NCI-H1092 treated with DMSO at 0.1 percent for 48 hours (cell line): ENCODE measurements around the gene RUNX3.
"Not testable (repeated sequence)": the region's sequence is repeated elsewhere in the genome, so short reads cannot be mapped to it uniquely, and the experiment has no call there.

Source experiments
- DNase-seq: peaks from one replicate; lab custom pipeline; 2025; lab: John Stamatoyannopoulos, UW

RUNX3 gene

DNA sequence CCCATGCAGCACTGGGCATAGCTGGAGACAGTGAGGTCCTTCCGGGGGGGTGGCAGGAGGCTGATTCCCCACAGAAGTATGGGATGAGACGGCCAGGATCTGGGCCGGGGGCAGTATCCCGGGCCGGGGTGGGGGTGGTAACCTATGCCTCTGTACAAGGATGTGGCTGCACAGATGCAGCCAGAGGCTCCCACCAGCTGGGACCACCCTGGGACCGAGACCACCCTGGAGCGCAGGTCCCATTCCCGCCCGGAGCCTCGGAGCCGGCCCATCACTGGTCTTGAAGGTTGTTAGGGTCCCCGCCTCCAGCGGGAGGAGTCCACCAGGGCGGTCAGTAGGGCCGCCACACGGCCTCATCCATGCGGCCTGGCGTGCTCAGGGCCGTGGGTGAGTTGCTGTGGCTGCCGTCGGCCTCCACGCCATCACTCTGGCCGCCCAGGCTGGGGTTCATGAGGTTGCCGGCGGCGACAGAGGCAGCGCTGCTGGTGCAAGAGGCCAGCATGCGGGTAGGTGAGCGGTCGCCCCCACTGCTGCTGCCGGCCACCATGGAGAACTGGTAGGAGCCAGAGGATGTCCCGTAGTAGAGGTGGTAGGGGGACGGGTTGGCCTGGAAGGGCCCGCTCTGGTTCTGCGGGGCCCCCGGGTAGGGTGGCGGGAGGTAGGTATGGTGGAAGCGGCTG, 28.1 kb downstream of the RUNX3 start:
- DNase-seq = no peak

DNA sequence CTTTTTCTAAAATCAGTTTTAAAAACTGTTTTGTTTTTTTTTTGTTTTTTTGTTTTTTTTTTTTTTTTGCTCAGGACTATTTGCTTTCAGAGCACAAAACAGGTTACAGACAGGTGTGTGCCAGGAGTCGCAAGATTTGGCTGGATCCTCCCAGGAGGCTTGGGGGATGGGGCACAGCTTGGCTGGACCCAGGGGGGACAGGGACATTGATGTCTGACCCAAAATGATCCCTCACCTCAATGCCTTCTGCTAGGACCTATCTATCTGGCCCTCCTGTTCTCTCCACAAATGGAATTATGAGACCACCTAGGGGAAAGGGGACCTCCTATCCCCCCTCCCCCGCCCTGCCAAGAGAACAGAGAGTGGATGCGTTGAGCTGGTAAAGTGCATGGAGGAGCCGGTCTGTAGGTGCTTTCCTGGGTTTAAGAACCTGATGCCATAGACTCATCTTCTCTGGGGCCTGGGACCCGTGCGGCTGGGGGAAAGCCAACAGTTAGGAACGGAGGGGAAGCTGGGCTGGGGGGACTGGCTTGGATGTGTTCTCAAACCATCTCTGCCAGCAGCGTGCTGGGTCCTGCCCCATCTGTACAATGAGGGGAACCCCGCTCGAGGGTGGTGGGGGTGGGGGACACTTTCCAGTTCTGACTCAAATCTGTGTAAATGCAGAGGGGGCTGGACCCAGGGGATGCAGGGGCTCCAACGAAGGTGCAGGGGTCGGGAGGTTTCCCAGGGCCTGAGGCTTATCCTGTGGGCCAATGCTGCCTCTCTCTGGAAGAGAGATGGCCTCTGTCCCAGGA, 28.9 kb downstream of the RUNX3 start:
- DNase-seq = no peak

DNA sequence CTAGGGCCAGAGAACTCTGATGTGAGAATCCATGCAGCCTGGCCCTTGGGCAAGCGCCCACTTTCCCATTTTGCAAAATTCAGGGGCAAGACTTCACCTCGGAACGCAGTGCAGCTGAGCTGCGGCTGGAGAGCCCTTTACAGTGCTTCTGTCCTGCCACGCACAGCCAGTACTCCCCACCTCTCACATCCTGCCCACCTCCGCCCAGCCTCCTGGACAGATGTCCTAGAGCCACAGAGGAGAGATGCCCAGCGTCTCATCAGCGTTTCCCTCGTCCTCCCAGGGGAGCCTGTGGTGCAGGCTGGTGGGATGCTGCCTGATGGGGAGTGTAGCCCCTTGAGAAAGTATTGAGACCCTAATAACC, 29.6 kb downstream of the RUNX3 start:
- no peak for DNase-seq

DNA sequence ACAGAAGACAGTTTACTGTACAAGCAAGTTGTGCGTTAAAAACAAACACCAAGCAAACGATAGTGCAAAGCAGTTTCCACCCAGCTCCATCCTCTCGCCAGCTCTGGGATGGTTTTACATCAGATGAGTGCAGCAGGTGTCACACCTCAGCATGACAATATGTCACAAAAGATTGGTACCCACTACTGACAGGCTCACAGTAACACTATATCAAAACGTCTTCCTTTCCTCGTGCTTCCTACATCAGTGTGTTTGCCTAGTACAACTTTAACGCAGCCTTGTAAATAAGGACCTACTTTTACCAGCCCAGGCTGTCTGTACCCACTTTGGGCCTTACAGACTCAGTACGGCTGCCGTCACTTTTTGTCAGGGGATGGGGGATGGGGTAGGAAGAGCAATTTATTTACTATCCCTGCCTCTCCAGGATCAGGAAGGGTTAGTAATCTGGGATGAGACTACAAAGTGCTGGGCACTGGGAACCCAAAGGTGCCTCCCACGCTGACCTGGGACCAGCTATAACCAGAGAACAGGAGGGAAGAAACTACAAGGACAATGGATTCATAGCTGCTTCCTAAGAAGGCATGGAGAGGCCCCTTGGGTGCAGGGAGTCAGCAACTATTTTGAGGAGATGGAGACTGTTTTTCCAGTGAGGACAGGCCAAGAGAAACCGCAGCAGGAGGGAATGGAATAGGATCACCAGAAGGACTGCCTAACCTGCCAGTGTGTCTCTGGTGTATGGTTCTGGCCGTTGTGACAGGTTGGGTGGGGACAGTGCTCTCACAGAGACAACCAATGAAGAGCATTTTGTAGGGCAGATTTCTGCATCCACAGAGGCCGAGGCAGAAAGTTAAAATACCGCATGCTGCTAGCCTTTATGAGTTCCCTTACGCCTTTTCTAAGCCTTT, 30.2 kb downstream of the RUNX3 start:
- DNase-seq = no peak

DNA sequence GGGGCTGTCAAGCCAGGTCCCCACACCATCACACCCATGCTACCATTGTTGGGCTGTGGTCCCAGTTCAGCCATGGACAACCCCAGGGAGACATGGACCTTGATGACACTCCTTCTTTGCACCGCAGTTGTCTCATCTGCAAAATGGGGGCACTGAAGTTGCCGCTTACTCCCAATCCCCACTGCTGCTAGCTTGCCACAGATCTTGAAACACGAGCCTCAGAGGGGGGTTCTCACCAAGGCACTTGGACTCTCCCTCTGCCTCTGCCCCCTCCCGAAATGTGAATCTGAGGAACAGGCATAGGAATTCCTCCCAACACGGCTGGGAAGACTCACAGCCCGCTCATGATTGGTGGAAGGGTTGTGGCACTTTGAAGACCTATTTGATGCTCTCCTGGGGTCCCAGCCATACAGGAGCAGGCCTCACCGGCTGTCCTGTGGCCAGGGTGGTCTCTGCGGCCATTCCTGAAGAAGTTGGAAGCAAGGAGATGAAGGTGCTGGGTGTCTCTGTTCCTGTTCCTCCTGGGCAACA, 31.1 kb downstream of the RUNX3 start:
- no peak for DNase-seq

DNA sequence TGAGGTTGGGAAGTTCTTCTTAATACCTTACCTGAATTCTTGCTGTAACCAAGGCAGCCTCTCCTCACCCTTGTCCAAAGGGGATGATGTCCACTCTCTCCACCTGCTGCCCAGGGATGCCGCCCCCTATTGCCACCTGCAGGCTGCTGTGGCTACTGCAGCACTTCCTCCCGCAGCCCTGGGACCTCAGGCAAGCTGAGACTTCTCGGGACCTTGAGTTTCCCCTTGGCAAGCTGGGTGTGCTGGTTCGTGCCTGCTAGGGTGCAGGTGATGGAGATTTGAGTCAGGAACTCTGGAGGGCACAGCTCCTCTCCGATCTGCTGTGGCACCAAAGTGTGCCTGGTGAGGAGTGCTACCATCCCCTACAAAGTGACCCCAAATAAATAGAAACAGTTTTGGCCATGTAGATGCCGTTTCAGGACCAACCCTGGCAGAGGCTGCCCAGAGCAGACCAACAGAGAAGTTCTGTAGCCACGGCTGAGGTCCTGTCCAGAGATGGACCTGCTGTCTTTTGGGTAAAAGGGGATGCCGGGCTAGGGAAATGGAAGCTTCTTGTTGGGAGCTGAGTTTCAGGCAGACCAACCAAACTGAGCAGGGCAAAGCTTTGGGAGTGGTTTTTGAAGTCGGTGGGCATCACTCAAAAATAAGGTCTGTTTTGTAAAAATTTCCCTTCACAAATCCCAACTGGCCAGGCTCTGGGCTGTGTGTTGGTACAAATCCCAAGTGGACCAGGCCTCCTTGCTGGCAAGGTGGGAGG, 31.7 kb downstream of the RUNX3 start:
- DNase-seq = no peak

DNA sequence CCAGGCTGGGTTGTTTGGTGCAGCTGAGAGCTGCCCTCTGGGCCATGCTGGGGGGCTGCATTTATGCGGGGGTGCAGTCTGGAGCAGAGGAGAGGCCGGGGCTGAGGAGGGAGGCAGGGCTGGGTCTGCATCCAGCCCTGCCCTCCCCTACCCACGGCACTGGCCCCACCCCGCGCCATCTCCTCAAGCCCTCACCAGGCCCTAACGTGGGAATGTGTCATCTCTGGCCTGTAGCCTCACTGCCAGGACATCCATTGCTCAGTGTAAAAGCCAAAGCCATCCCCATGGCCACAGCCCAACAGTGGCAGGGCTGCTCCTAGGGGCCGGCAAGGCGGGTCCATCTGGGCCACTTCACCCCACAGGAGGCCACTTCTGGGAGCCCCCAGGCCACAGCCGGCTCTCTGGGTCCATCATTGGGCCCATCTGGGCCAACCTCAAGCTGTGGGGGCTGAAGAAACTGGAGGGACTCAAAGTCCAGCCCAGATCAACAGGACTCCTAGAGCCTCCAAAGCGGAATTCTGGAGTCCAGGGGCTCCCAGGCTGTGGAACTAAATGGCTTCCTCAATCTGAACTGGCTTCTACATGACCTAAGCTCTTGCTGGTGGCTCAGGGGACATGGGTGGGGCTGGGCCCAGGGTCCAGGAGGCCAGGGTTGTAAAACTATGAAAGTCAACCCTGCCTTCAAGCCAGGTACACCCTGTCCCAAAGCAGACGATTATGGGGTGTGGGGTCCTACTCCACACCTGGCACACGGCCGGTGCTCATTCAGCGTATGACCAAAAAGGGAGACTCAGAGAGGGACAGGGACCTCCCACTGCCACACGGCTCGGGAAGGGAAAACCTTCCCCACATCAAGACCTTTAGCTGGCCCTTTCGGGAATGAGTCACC, 32.6 kb downstream of the RUNX3 start:
- DNase-seq = no peak

DNA sequence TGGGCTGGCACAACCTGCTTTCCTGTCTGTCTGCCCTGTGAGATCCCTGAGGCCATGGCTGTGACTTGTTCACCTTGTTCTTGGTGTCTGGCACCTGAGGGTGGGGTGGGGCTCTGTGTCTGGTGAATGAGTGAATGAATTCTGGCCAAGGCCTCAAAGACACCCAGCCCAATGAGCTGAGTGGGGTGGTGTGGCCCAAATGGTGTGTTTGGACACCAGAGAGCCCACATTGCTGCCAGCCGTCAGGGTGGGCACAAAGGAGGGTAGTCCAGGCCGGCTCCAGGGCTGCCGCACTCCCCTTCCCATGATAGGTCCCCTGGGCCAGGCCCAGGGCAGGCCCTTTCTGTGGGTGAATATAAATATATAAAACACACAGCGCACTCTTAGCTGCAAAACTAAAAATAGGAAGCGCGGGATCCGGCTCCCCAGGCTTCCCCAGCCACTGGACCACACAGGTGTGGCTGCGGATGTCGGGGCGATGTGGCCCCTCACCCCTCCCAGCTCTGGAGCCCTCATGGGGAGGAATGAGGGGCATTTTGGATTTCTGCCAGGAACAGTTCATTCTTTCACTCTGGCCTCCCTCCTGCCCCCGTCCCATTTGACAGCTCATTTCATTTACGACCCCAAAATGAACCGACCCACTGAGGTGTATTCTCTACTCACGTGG, 33.3 kb downstream of the RUNX3 start:
- DNase-seq = no peak

DNA sequence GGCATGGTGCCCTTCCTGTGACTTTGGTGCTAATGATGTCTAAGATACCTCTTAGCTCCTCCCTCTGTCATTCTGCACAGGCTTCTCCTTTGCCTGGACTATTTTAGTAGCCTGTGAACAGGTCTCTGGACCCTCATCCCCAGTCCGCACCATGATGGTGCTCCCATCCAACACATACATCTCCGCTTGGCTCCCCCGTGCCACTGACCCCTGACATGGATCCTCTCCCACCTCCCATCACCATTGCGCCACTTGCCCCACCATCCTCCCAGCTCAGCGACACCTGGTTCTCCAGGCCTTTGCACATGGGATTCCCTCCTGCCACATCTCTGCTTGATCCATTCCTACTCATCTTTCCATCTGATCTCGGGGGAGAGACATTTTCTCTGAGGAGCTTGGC, 33.9 kb downstream of the RUNX3 start:
- no peak for DNase-seq

DNA sequence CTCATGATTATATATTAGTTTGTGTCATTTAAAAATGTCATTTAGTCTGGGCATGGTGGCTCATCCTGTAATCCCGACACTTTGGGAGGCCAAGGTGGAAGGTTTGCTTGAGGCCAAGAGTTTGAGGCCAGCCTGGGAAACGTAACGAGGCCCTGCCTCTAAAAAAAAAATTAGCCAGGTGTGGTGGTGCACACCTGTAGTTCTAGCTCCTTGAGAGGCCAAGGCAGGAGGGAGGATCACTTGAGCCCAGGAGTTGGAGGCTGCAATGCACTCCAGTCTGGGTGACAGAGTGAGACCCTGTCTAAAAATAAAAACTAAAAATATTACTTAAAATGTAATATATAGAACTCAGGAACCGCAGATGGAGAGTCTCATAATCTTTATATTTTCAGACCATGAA, 34.6 kb downstream of the RUNX3 start:
- no peak for DNase-seq

DNA sequence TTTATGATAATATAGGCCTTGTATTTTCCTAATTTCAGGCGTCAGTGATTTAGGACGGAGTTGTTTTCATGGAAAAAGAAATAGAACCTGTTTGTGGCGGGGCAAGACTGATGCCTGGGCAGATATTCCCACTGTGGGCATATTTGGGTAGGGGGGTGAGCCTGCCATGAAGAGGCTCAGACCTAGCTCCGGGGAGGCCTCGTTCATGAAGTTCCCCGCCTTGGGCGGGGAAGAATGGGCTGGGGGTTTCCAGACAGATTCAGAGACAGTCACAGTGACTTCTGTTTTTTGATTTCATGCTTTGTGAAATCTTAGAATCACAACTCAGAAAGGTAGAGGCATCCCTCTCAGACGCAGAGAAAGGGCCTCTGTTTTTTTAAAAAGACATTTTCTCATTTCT, 36.1 kb downstream of the RUNX3 start:
- no peak for DNase-seq

DNA sequence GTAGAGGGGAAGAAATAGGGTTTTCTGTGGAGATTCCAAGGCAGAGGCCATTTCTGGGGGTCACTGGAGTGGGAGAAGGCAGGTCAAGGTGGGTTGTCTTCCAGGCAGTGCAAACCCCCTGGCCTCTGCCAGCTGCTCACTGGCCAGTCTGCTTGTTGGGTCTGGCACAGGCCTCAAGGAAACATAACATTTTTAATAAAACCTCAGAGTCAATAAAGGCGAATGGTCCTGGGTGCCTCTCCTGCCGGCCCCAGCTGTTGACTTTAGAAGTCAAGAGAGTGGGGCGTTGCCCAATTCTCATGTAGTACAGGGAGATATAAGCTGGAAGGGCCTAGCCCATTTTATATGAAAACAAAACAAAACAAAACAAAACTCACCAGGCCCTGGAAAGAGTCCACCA, 36.6 kb downstream of the RUNX3 start:
- DNase-seq = no peak

DNA sequence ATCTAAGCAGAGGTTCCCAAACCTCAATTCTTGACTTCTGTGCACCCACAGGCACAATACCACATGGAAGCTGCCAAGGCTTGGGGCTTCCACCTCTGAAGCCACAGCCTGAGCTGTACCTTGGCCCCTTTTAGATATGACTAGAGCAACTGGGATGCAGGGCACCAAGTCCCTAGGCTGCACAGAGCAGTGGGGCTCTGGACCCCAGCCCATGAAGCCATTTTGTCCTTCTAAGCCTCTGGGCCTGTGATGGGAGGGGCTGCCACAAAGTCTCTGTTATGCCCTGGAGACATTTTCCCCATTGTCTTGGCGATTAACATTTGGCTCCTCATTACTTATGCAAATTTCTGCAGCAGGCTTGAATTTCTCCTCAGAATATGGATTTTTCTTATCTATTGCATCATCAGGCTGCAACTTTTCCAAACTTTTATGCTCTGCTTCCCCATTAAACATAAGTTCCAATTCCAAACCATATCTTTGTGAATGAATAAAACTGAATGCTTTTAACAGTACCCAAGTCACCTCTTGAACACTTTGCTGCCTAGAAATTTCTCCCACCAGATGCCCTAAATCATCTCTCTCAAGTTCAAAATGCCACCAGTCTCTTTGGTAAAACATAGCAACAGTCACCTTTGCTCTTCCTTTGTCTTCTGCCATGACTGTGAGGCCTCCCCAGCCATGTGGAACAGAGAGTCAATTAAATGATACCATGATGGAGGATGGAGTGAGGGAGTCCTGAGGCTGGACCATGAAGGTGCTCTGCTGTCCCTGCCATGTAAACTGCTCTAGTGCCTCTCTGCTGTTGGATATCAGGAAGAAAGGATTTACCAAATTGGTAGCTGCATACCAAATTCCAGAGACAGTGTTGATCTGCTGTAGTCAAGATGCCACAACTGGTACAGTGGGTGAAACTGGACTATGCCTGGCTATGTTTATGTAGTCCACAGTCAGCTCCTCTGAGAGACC, 37.6 kb downstream of the RUNX3 start:
- DNase-seq = no peak

DNA sequence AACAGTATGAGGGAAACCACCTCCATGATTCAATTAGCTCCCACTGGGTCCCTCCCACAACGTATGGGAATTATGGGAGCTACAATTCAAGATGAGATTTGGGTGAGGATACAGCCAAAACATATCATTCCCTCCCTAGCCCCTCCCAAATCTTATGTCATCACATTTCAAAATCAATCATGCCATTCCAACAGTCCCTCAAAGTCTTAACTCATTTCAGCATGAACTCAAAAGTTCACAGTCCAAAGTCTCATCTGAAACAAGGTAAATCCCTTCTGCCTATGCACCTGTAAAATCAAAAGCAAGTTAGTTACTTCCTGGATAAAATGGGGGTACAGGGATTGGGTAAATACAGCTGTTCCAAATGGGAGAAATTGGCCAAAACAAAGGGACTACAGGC, 38.7 kb downstream of the RUNX3 start:
- not testable (repeated sequence) for DNase-seq

DNA sequence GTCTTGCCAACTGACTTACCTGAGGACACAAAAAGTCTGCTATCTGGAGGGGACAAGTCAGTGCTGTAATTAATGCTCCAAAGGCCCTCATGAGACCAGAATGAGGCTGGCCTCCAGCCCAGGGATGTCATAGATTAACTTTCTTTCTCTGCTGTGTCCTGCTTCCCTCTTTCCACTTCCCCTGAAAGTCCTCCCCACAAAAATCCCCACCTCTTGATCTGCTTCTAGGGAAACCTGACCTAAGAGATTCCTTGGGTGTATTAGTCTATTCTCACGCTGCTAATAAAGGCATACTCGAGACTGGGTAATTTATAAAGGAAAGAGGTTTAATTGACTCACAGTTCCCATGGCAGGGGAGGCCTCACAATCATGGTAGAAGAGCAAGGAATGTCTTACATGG, 39.2 kb downstream of the RUNX3 start:
- no peak for DNase-seq

DNA sequence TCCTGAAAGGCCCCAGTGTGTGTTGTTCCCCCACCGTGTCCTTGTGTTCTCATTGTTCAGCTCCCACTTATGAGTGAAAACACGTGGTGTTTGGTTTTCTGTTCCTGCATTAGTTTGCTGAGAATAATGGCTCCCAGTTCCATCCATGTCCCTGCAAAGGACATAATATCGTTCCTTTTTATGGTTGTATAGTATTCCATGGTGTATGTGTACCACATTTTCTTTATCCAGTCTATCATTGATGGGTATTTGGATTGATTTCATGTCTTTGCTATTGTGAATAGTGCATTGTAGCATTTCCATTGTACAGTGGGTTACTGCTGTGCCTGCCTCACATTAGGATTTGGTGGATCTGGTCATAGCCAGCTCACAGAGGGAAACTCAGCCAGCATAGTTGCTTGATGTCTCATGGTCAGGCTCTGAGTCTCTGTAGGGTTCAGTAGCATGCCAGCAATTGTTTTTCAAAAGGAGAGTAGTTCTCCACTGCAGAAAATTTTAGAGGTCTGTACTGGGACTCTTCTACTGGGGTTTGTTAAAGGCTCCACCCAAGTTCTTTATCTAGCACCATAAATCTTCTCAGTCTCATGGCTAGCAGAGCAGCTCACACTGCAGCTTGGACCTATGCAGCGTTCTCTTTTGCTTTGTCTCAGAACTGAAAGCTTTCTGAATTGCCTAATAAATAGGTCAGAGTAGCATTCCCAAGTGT, 41.0 kb downstream of the RUNX3 start:
- no peak for DNase-seq

DNA sequence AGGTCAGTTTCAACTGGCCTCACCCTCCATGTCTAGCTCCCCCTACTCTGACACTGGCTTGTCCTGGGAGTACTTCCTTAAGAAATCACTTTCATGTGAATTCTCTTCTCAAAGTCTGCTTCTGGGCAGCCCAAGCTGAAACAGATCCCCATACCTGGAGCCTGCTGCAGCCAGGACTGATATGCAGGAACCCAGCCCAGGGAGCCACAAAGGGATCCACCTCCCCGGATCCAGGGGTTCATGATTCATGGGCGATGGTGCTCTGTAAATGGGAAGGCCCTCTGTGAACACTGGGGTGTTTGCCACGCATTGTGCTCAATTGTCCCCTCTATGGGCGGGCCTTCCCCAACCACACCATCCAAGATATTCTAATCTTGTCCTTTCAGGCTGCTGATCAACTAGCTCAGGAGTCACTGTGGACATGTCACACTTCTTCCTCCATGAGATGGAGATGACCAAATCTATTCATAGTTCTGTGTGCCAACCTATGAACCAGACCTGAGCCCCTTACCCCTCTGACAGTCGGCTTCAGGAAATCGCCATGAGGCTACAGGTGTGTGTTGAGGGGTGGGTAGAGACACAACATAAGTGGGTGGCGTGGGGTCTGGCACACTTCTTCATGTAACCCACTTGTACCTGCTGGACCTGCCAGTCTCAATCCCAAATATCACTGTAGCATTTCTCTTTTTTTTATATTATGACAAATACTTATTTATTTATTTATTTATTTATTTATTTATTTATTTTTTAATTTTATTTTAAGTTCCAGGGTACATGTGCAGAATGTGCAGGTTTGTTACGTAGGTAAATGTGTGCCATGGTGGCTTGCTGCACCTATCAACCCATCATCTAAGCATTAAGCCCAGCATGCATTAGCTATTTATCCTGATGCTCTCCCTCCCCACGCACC, 41.8 kb downstream of the RUNX3 start:
- DNase-seq = no peak
